Lung (tissue), 12 donors: ENCODE measurements around the gene TRIM50. TPM values are rescaled to one million over a fixed set of nuclear protein-coding genes. Genes with fewer than 3 reads are reported as not detected.
"Not testable (repeated sequence)": the region's sequence is repeated elsewhere in the genome, so short reads cannot be mapped to it uniquely, and the experiment has no call there.

Experiments used
- ATAC-seq: fragments of 200-7000 bp; cut with Tn5 transposase; one replicate; pipeline ENCODE4 v1.9.1; 2020; ENCODE audit warnings: moderate number of reproducible peaks; ENCODE audit not compliant: insufficient read depth, low FRiP score
- DNase-seq, 3 donors: peaks; one replicate each; pipeline ENCODE4 v3.0.0-alpha.2; 2013 to 2017
- H3K27ac ChIP-seq, 2 donors: one replicate each; pipeline ENCODE4 v1.5.1; 2013; ENCODE audit warnings: mild to moderate bottlenecking in 2 of 2, moderate library complexity in 2 of 2, control low read depth in 1 of 2, inconsistent platforms in 1 of 2, low read depth in 1 of 2, low read length in 1 of 2
- H3K27me3 ChIP-seq, 3 donors: one replicate each; pipeline ENCODE4 v1.5.1; 2013; ENCODE audit warnings: low read length in 2 of 3; ENCODE audit not compliant: control insufficient read depth in 3 of 3, insufficient read depth in 3 of 3
- H3K36me3 ChIP-seq, 4 donors: one replicate each; pipeline ENCODE4 v1.5.1; 2013; ENCODE audit warnings: low read length in 4 of 4, mild to moderate bottlenecking in 1 of 4, moderate library complexity in 1 of 4; ENCODE audit not compliant: control insufficient read depth in 4 of 4, insufficient read depth in 4 of 4
- H3K4me1 ChIP-seq, 5 donors: one replicate each; pipeline ENCODE4 v1.5.1; 2013; ENCODE audit warnings: low read length in 5 of 5, mild to moderate bottlenecking in 2 of 5, moderate library complexity in 1 of 5; ENCODE audit not compliant: control insufficient read depth in 5 of 5, insufficient read depth in 5 of 5
- H3K4me3 ChIP-seq: one replicate; pipeline ENCODE4 v1.5.1; 2013; ENCODE audit warnings: mild to moderate bottlenecking, control low read depth, moderate library complexity
- H3K9ac ChIP-seq, 2 donors: one replicate each; pipeline ENCODE4 v1.5.1; 2013; ENCODE audit warnings: low read length in 2 of 2, control low read depth in 1 of 2; ENCODE audit not compliant: insufficient read depth in 1 of 2
- H3K9me3 ChIP-seq, 4 donors: one replicate each; pipeline ENCODE4 v1.5.1; 2013; ENCODE audit warnings: low read length in 3 of 4, mild to moderate bottlenecking in 1 of 4, moderate library complexity in 1 of 4; ENCODE audit not compliant: control insufficient read depth in 4 of 4, insufficient read depth in 3 of 4
- WGBS, 2 donors: extraction: QIAGEN DNeasy Blood & Tissue Kit; methylation state at CpG; one replicate each; pipeline ENCODE4 v1.1.7; 2013; 5-methylcytosine and 5-hydroxymethylcytosine counted together
- polyA plus RNA-seq, 2 donors: library from polyadenylated mRNA; stranded (reverse); fragments of 200-250 nt; gene quantifications; one replicate each; pipeline ENCODE4 v1.2.1, GENCODE V29; 2013
- total RNA-seq, 2 donors: library from RNA; depleted of rRNA in 1 of 2; stranded (reverse); fragments of >200 nt in 1 of 2; gene quantifications; one replicate each; pipeline ENCODE4 v1.2.1, GENCODE V29; 2014 to 2021
- TF ChIP-seq, protein P1 (sequence below): IDR thresholded peaks from 2 replicates; pipeline ENCODE4 v1.5.1; 2012; ENCODE audit warnings: mild to moderate bottlenecking; ENCODE audit errors: control extremely low read depth, extremely low read depth
- donor health status: control.
- donor health status: control.
- donor health status: Bipolar disorder and iron deficiency.
- donor health status: healthy.
- donor health status: DM: yes; HTN: yes; CAD: no.

TRIM50 gene
- total and polyA plus RNA-seq, 4 donors = 0.02 to 0.34 (median 0.08) TPM; not detected in 1

DNA sequence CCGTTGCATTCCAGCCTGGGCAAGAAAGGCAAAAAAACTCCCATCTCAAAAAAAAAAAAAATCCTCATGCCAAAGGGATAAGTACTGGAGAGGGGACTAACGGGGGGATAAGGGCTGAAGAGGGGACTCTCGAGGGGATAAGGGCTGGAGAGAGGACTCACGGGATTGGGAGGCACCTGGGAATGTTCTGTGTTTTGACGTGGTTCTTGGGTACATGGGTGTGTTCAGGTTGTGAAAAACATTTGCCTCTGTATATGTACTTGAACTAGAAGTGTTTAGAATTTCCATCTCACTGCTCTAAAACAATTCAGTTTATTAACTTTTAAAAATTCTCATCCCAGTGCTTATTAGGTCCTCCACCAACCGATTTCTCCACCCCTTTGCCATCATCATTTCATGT, 4.6 kb upstream of the TRIM50 start:
- H3K27ac ChIP-seq = no peak overlapping the region
- 65 to 69% methylated on average over 6 of the region's 6 CpGs for WGBS, 2 donors
- ATAC-seq = no peak

DNA sequence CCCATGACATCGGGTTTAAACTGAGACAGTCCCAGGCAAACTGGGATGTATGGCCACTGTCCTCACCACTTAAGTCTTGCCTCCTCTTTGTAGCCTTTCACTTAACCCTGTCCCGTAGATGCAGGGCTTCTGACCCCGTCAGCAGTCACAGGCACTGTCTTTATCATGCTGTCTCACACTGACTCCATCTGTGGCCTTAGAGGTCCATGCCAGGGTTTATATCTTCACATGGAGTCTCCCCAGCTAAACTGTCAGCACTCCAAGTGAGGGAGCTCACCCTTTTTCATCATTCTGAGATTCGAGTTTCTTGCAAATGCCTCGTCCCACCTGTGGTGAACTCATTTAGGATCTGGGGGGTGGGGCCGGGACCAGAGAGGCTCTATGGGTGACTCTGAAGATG, 2.9 kb upstream of the TRIM50 start:
- Histone ChIP-seq H3K36me3 (no peaks in the 10 kb centered on the region), H3K9ac (no peak overlapping the region), H3K27me3 (no peaks in the 10 kb centered on the region), H3K9me3 (peaks cover 0 to 1% (median 0%) of the 10 kb centered on the region in 4 donors), H3K4me3 (no peak overlapping the region), H3K4me1 (peaks cover 0 to 7% (median 0%) of the 10 kb centered on the region in 5 donors), H3K27ac (no peak overlapping the region)
- 79 to 89% methylated on average over 6 of the region's 6 CpGs for WGBS, 2 donors
- TF ChIP-seq, protein P1, sequence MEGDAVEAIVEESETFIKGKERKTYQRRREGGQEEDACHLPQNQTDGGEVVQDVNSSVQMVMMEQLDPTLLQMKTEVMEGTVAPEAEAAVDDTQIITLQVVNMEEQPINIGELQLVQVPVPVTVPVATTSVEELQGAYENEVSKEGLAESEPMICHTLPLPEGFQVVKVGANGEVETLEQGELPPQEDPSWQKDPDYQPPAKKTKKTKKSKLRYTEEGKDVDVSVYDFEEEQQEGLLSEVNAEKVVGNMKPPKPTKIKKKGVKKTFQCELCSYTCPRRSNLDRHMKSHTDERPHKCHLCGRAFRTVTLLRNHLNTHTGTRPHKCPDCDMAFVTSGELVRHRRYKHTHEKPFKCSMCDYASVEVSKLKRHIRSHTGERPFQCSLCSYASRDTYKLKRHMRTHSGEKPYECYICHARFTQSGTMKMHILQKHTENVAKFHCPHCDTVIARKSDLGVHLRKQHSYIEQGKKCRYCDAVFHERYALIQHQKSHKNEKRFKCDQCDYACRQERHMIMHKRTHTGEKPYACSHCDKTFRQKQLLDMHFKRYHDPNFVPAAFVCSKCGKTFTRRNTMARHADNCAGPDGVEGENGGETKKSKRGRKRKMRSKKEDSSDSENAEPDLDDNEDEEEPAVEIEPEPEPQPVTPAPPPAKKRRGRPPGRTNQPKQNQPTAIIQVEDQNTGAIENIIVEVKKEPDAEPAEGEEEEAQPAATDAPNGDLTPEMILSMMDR = no peak
- DNase-seq (no peak), ATAC-seq (no peak)

More for the DNA sequence above, 4.6 kb upstream of the TRIM50 start:
- H3K9me3 ChIP-seq = peaks cover 0 to 1% (median 0%) of the 10 kb centered on the region in 4 donors
- no peaks in the 10 kb centered on the region for H3K27me3 ChIP-seq
- peaks cover 0 to 7% (median 0%) of the 10 kb centered on the region in 5 donors for H3K4me1 ChIP-seq
- no peaks in the 10 kb centered on the region for H3K36me3 ChIP-seq
- TF ChIP-seq, protein P1 = no peak
- no peak overlapping the region for H3K9ac ChIP-seq
- no peak overlapping the region for H3K4me3 ChIP-seq
- no peak for DNase-seq

DNA sequence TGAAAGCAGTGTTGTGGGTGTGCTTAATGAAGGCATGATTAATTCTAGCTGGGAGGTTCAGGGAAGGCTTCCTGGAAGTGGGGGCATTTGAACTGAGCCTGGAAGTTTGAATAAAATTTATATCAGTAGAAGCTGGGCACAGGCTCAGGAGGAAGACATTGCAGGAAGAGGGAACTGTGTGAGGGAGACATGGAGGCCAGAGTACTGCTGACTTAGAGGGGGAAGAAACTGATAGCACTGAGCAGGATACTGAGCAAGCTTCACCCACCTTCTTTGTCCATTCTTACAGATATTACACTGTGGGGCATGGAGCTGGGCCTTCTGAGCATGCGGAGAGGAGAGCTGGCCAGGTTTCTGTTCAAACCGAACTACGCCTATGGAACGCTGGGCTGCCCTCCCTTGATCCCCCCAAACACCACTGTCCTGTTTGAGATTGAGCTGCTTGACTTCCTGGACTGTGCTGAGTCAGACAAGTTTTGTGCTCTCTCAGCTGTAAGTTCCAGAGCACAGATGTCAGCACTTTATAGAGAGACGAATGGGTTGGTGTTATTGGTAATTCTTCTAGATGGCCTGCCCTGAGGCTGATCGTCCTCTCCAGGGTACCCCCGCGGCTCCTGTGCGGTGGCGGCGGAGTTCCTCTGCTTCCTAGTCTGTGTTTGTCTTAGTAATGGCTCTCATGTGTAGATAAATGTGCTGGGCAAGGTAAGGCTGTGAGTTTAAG, 2.1 kb upstream of the TRIM50 start:
- Histone ChIP-seq H3K9ac (no peak overlapping the region), H3K4me1 (peaks cover 0 to 7% (median 0%) of the 10 kb centered on the region in 5 donors), H3K4me3 (no peak overlapping the region), H3K9me3 (peaks cover 0 to 1% (median 0%) of the 10 kb centered on the region in 4 donors), H3K27ac (no peak overlapping the region), H3K36me3 (no peaks in the 10 kb centered on the region), H3K27me3 (no peaks in the 10 kb centered on the region)
- TF ChIP-seq, protein P1 = no peak
- DNase-seq (peak in 2 of 3 donors; percentile 57 to 63), ATAC-seq (no peak)
- WGBS, 2 donors = 52 to 55% methylated on average over 11 of the region's 11 CpGs

DNA sequence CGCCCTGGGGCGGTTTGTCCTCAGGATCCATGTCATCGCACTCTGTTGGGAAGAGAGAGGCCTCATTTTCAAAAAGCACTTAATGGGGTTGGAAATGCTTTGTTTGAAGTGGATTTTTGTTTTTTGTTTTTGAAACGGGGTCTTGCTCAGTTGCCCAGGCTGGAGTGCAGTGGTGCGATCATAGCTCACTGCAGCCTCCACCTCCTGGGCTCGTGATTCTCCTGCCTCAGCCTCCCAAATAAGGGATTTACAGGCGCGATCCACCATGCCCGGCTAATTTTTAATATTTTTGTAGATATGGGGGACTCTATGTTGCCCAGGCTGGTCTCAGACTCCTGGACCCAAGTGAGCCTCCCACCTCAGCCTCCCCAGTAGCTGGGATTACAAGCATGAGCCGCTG, 814 bp upstream of the TRIM50 start:
- no peaks in the 10 kb centered on the region for H3K27me3 ChIP-seq
- DNase-seq (no peak), ATAC-seq (no peak)
- TF ChIP-seq, protein P1 = no peak
- H3K36me3 ChIP-seq = no peaks in the 10 kb centered on the region
- H3K9me3 ChIP-seq = peaks cover 0 to 1% (median 0%) of the 10 kb centered on the region in 4 donors
- H3K4me1 ChIP-seq = peaks cover 0 to 9% (median 2%) of the 10 kb centered on the region in 5 donors
- no peak overlapping the region for H3K4me3 ChIP-seq
- no peak overlapping the region for H3K9ac ChIP-seq
- no peak overlapping the region for H3K27ac ChIP-seq
- WGBS, 2 donors = 95 to 97% methylated on average over 10 of the region's 10 CpGs

DNA sequence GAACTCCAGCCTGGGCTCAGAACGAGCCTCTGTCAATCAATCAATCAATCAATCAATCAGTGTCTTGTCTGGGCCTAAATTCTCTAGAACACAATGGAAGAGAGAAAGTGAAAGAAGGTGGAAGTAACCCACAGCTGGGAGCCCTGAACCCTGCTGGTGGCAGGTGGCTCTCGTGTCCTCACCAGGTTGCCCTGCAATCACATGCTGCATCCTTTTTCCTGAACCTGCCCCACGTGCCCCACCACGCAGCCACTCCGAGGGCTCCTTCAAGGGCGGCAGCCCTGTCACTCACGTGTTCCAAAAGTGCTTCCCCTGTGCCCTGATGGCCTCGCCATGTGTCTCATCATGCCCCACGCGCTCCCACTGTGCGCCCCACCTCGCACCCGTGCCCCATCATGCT, 433 bp downstream of the TRIM50 start:
- not testable (repeated sequence) for ATAC-seq, H3K9ac ChIP-seq, H3K9me3 ChIP-seq, H3K36me3 ChIP-seq, H3K4me1 ChIP-seq, DNase-seq, H3K27me3 ChIP-seq, H3K4me3 ChIP-seq, H3K27ac ChIP-seq
- 92 to 94% methylated on average over 10 to 11 of the region's 13 CpGs for WGBS, 2 donors
